Measurements from ENCODE around the gene PGAP1.

GRCh38 chr2:196802401-196802800, 124.1 kb downstream of the PGAP1 start:
- no peak for TF ChIP-seq CTCF (IDR thresholded peaks at IDR 0.05)
- TF ChIP-seq POLR2A (IDR thresholded peaks at IDR 0.05) = no peak
- no peak for TF ChIP-seq EP300 (IDR thresholded peaks at IDR 0.05)

Data from tibial nerve (tissue), 4 donors.